Neural progenitor cell (in vitro differentiated cells): ENCODE data around the gene BCORL1. TPM values are rescaled to one million over a fixed set of nuclear protein-coding genes. Genes with fewer than 3 reads are reported as not detected.

ENCODE experiments used
- DNase-seq: peaks from one replicate; pipeline ENCODE4 v3.0.0-alpha.2; 2016; ENCODE audit warnings: low spot score
- H2AFZ ChIP-seq: fragments of 200-600 bp; sonication (generic); replicated peaks from 2 replicates; pipeline ENCODE4 v1.6.1; 2016; ENCODE audit warnings: antibody characterized with exemption
- H3F3A ChIP-seq: fragments of 200-600 bp; sonication (generic); 2 replicates; pipeline ENCODE4 v1.6.1; 2016; ENCODE audit warnings: antibody characterized with exemption, low read depth
- H3K27ac ChIP-seq: fragments of 200-600 bp; sonication (generic); 2 replicates; pipeline ENCODE4 v1.5.1; 2016; ENCODE audit warnings: mild to moderate bottlenecking
- H3K27me3 ChIP-seq: fragments of 200-600 bp; sonication (generic); 2 replicates; pipeline ENCODE4 v1.6.1; 2016; ENCODE audit warnings: mild to moderate bottlenecking, moderate library complexity
- H3K36me3 ChIP-seq: fragments of 200-600 bp; sonication (generic); 2 replicates; pipeline ENCODE4 v1.5.1; 2016
- H3K4me1 ChIP-seq: fragments of 200-600 bp; sonication (generic); 2 replicates; pipeline ENCODE4 v1.6.1; 2016; ENCODE audit warnings: mixed run types
- H3K4me2 ChIP-seq: fragments of 200-600 bp; sonication (generic); 2 replicates; pipeline ENCODE4 v1.6.1; 2016
- H3K4me3 ChIP-seq: fragments of 200-600 bp; sonication (generic); 2 replicates; pipeline ENCODE4 v1.5.1; 2016
- H3K79me2 ChIP-seq: fragments of 200-600 bp; sonication (generic); 2 replicates; pipeline ENCODE4 v1.6.1; 2016; ENCODE audit warnings: low read depth
- H3K9ac ChIP-seq: fragments of 200-600 bp; sonication (generic); 2 replicates; pipeline ENCODE4 v1.6.1; 2016
- H3K9me3 ChIP-seq: fragments of 200-600 bp; sonication (generic); 2 replicates; pipeline ENCODE4 v1.5.1; 2016; ENCODE audit warnings: low read depth
- H4K20me1 ChIP-seq: fragments of 200-600 bp; sonication (generic); 2 replicates; pipeline ENCODE4 v1.6.1; 2016; ENCODE audit warnings: low read depth
- H3K27ac Mint-ChIP-seq: 3 replicates; pipeline ENCODE4 v1.8.0; 2021; ENCODE audit warnings: mixed read lengths
- H3K27me3 Mint-ChIP-seq: 2 replicates; pipeline ENCODE4 v1.8.0; 2022; ENCODE audit warnings: low read depth, mild to moderate bottlenecking, inconsistent platforms, moderate library complexity, mixed read lengths; ENCODE audit not compliant: insufficient read depth
- H3K36me3 Mint-ChIP-seq: 3 replicates; pipeline ENCODE4 v1.8.0; 2021; ENCODE audit warnings: mixed read lengths
- H3K4me1 Mint-ChIP-seq: 3 replicates; pipeline ENCODE4 v1.8.0; 2021; ENCODE audit warnings: mixed read lengths
- H3K4me3 Mint-ChIP-seq: 3 replicates; pipeline ENCODE4 v1.8.0; 2021; ENCODE audit warnings: mild to moderate bottlenecking, moderate library complexity, mixed read lengths
- H3K9me3 Mint-ChIP-seq: 3 replicates; pipeline ENCODE4 v1.8.0; 2020; ENCODE audit warnings: mixed read lengths
- EZH2 ChIP-seq: fragments of 200-600 bp; sonication (generic); IDR thresholded peaks from 2 replicates; pipeline ENCODE4 v1.6.1; 2017; ENCODE audit warnings: antibody characterized with exemption, mild to moderate bottlenecking, moderate library complexity
- EZH2phosphoT487 ChIP-seq: fragments of 200-600 bp; sonication (generic); IDR thresholded peaks from 2 replicates; pipeline ENCODE4 v1.6.1; 2017; ENCODE audit warnings: antibody characterized with exemption
- total RNA-seq: library from RNA; depleted of rRNA; stranded (reverse); fragments of >200 nt; gene quantifications from 2 replicates; pipeline ENCODE4 v1.2.3, GENCODE V29; 2015; ENCODE audit warnings: low replicate concordance
- TF ChIP-seq, protein P1 (sequence below): fragments of 200-600 bp; sonication (generic); IDR thresholded peaks from 2 replicates; pipeline ENCODE4 v1.5.1; 2017; ENCODE audit warnings: antibody characterized with exemption, mild to moderate bottlenecking

Gene BCORL1, protein sequence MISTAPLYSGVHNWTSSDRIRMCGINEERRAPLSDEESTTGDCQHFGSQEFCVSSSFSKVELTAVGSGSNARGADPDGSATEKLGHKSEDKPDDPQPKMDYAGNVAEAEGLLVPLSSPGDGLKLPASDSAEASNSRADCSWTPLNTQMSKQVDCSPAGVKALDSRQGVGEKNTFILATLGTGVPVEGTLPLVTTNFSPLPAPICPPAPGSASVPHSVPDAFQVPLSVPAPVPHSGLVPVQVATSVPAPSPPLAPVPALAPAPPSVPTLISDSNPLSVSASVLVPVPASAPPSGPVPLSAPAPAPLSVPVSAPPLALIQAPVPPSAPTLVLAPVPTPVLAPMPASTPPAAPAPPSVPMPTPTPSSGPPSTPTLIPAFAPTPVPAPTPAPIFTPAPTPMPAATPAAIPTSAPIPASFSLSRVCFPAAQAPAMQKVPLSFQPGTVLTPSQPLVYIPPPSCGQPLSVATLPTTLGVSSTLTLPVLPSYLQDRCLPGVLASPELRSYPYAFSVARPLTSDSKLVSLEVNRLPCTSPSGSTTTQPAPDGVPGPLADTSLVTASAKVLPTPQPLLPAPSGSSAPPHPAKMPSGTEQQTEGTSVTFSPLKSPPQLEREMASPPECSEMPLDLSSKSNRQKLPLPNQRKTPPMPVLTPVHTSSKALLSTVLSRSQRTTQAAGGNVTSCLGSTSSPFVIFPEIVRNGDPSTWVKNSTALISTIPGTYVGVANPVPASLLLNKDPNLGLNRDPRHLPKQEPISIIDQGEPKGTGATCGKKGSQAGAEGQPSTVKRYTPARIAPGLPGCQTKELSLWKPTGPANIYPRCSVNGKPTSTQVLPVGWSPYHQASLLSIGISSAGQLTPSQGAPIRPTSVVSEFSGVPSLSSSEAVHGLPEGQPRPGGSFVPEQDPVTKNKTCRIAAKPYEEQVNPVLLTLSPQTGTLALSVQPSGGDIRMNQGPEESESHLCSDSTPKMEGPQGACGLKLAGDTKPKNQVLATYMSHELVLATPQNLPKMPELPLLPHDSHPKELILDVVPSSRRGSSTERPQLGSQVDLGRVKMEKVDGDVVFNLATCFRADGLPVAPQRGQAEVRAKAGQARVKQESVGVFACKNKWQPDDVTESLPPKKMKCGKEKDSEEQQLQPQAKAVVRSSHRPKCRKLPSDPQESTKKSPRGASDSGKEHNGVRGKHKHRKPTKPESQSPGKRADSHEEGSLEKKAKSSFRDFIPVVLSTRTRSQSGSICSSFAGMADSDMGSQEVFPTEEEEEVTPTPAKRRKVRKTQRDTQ (N-terminal part only)
- total RNA-seq, result 5.1 and 6.5 TPM in 2 replicates

DNA sequence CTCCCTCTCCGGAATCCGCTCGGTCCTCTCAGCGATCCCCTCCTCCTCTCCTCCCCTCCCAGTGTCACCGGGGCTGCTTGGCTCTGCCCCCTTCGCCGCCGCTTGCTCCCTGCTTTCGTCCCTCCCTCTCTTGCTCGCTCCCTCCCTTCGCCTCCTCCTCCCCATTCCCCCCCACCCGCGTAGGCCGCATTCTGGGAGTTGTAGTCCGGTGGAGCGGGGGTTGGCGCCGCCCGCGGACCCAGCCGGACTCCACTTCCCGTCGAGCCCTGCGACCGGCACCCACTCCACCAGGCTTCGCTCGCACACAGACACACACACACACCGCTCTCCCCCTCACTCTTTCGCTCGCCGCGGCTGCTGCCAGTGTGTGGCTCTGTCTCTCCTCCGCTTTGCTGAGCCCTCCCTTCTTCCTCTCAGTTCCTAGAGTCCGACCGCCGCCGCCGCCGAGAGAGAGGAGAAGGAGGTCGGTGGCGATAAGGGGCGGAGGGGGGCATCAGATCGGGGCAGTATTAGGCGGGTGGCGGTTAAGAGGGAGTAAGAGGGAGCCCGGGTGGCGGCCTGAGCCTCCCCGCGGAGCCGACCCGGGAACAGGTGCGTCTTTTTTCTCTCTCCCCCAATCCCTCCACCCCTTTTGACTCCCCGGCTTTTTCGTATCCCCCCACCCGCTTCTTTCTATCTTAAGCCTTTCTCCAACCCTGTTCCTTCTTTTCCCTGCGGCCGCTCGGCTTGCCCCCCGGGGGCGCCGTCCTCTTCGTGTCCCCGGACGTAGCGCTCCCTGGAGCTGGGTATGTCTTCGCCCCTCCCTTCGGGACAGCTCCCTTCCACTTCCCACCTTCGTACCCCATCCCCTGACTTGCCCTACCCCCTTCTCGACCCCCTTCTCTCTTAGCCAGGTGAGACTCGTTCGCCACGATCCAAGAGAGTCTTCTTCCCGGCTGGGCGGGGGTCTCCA lies at the start of gene BCORL1:
BCORL1 (plus strand) TSS at position 336 of the 952 bp plus-strand sequence. CDS start 22,597 bp downstream, outside the sequence.
- H3K36me3 Mint-ChIP-seq, result peaks cover 8% of the 10 kb centered on the region
- no peak within 1 kb of the TSS for H3K4me3 Mint-ChIP-seq
- H2AFZ ChIP-seq, result no peak within 1 kb of the TSS
- peaks cover 34% of the 10 kb centered on the region for H4K20me1 ChIP-seq
- no peaks in the 10 kb centered on the region for H3K36me3 ChIP-seq
- H3K27me3 ChIP-seq, result peaks cover 16% of the 10 kb centered on the region
- H3K27ac Mint-ChIP-seq, result no peak within 1 kb of the TSS
- H3K79me2 ChIP-seq, result peaks cover 35% of the 10 kb centered on the region
- peaks cover 26% of the 10 kb centered on the region for H3F3A ChIP-seq
- H3K4me3 ChIP-seq, result no peak within 1 kb of the TSS
- DNase-seq, result peak; percentile 94
- H3K9ac ChIP-seq, result no peak within 1 kb of the TSS
- H3K9me3 ChIP-seq, result no peaks in the 10 kb centered on the region
- TF ChIP-seq EZH2 (no peak), EZH2phosphoT487 (no peak)
- TF ChIP-seq, protein P1, sequence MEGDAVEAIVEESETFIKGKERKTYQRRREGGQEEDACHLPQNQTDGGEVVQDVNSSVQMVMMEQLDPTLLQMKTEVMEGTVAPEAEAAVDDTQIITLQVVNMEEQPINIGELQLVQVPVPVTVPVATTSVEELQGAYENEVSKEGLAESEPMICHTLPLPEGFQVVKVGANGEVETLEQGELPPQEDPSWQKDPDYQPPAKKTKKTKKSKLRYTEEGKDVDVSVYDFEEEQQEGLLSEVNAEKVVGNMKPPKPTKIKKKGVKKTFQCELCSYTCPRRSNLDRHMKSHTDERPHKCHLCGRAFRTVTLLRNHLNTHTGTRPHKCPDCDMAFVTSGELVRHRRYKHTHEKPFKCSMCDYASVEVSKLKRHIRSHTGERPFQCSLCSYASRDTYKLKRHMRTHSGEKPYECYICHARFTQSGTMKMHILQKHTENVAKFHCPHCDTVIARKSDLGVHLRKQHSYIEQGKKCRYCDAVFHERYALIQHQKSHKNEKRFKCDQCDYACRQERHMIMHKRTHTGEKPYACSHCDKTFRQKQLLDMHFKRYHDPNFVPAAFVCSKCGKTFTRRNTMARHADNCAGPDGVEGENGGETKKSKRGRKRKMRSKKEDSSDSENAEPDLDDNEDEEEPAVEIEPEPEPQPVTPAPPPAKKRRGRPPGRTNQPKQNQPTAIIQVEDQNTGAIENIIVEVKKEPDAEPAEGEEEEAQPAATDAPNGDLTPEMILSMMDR, result no peak
- no peak within 1 kb of the TSS for H3K27ac ChIP-seq
- H3K27me3 Mint-ChIP-seq, result peaks cover 9% of the 10 kb centered on the region
- no peaks in the 10 kb centered on the region for H3K9me3 Mint-ChIP-seq
- H3K4me1 ChIP-seq, result no peaks in the 10 kb centered on the region
- peak within 1 kb of the TSS; percentile 90 for H3K4me2 ChIP-seq
- peaks cover 28% of the 10 kb centered on the region for H3K4me1 Mint-ChIP-seq

DNA sequence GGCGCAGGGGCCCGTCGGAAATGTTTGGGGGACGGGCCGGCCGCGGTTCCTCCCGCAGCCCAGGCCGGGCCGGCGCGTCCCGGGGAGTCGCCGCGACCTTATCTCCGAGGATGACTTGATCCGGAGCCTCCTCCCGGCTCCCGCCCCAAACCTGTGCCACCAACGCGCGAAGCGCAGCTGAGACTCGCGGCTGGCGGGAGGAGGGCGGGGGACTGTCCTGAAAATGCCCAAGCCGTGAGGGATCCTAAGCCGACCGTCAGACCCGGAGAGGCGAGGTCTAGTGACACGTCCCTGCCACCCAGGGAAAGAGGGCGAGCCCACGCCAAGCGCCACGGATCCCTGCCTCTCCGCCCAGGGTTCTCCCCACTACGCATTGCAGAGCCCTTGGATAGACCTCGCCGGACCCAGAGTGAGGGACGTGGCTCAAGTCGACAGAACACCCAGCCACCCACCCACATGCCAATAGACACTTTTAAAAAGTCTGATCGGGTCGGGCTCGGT lies 49.6 kb upstream of the BCORL1 start:
- peak overlapping the region; percentile 71 for H3K4me2 ChIP-seq
- peaks cover 3% of the 10 kb centered on the region for H3K9me3 Mint-ChIP-seq

More for the DNA sequence above, 49.6 kb upstream of the BCORL1 start:
- H3K36me3 Mint-ChIP-seq, result peaks cover 5% of the 10 kb centered on the region
- H3K4me3 ChIP-seq, result peak overlapping the region; percentile 45
- peak overlapping the region; percentile 72 for H2AFZ ChIP-seq
- peak overlapping the region; percentile 81 for H3K4me3 Mint-ChIP-seq
- peaks cover 50% of the 10 kb centered on the region for H3K27me3 ChIP-seq
- no peak overlapping the region for H3K27ac ChIP-seq
- no peaks in the 10 kb centered on the region for H3K9me3 ChIP-seq
- DNase-seq, result peak; percentile 62
- no peak overlapping the region for H3K27ac Mint-ChIP-seq
- H3K27me3 Mint-ChIP-seq, result peaks cover 34% of the 10 kb centered on the region
- H3F3A ChIP-seq, result peaks cover 27% of the 10 kb centered on the region
- no peaks in the 10 kb centered on the region for H3K36me3 ChIP-seq
- H3K4me1 ChIP-seq, result peaks cover 8% of the 10 kb centered on the region
- H3K79me2 ChIP-seq, result no peaks in the 10 kb centered on the region
- no peak overlapping the region for H3K9ac ChIP-seq
- H4K20me1 ChIP-seq, result no peaks in the 10 kb centered on the region
- peaks cover 25% of the 10 kb centered on the region for H3K4me1 Mint-ChIP-seq
- TF ChIP-seq, protein P1, result no peak
- TF ChIP-seq EZH2, result no peak
- TF ChIP-seq EZH2phosphoT487, result no peak
